GM12892 (cell line): ENCODE measurements around the gene ENTPD2. TPM values are rescaled to one million over a fixed set of nuclear protein-coding genes. Genes with fewer than 3 reads are reported as not detected.

Experiments used
- DNase-seq: peaks from one replicate; pipeline ENCODE4 v3.0.0; 2011; ENCODE audit not compliant: insufficient read length
- FAIRE-seq: peaks from 2 replicates; lab custom pipeline; 2011; peaks lifted over from hg19 to GRCh38; lab: Jason Lieb, UNC
- POLR2A ChIP-seq: IDR thresholded peaks from 2 replicates; pipeline ENCODE4 v1.6.1; 2011; ENCODE audit warnings: low read depth, low read length, control low read depth
- POLR2AphosphoS5 ChIP-seq: IDR thresholded peaks from 2 replicates; pipeline ENCODE4 v1.6.1; 2011; ENCODE audit warnings: low read depth, low read length, control low read depth
- TAF1 ChIP-seq: IDR thresholded peaks from 2 replicates; pipeline ENCODE4 v1.6.1; 2011; ENCODE audit warnings: low read depth, mild to moderate bottlenecking, control low read depth, low read length, borderline replicate concordance
- polyA plus RNA-seq: library from polyadenylated mRNA; unstranded; fragments of >200 nt; gene quantifications from one replicate; pipeline ENCODE4 v1.2.1, GENCODE V29; 2012; ENCODE audit warnings: missing spikeins, inconsistent platforms; ENCODE audit not compliant: missing spikeins

ENTPD2 gene
- polyA plus RNA-seq: 1.6 TPM

- no peak for DNase-seq
- FAIRE-seq: no peak
- TF ChIP-seq TAF1 (no peak), POLR2A (no peak), POLR2AphosphoS5 (no peak)
These were observed at the start of gene ENTPD2 for GRCh38 chr9:137053944-137054931. Gene ENTPD2 (minus strand): TSS chr9:137054061. CDS start chr9:137053997, 64 bp downstream.

GRCh38 chr9:137103206-137103999 is 49.5 kb upstream of the ENTPD2 start:
- FAIRE-seq: no peak
- no peak for TF ChIP-seq POLR2A
- no peak for TF ChIP-seq TAF1
- TF ChIP-seq POLR2AphosphoS5: no peak

GRCh38 chr9:137099231-137099630 is 45.4 kb upstream of the ENTPD2 start:
- TF ChIP-seq TAF1 (no peak), POLR2A (no peak), POLR2AphosphoS5 (no peak)
- FAIRE-seq: no peak
- no peak for DNase-seq

More at GRCh38 chr9:137103206-137103999, 49.5 kb upstream of the ENTPD2 start:
- no peak for DNase-seq

GRCh38 chr9:137097761-137098462 is 44.1 kb upstream of the ENTPD2 start:
- DNase-seq (no peak), FAIRE-seq (no peak)
- TF ChIP-seq TAF1: no peak
- no peak for TF ChIP-seq POLR2AphosphoS5
- TF ChIP-seq POLR2A: no peak

- FAIRE-seq (no peak), DNase-seq (no peak)
- TF ChIP-seq POLR2A (no peak), POLR2AphosphoS5 (no peak), TAF1 (no peak)
These were observed 43.1 kb upstream of the ENTPD2 start for GRCh38 chr9:137096785-137097546.

- DNase-seq (peak; percentile 71), FAIRE-seq (peak; percentile 92)
- TF ChIP-seq TAF1: no peak
- no peak for TF ChIP-seq POLR2AphosphoS5
- TF ChIP-seq POLR2A: no peak
These were observed 42.0 kb upstream of the ENTPD2 start for GRCh38 chr9:137095664-137096517.

- TF ChIP-seq TAF1: no peak
- DNase-seq (no peak), FAIRE-seq (no peak)
These were observed 35.5 kb upstream of the ENTPD2 start for GRCh38 chr9:137089232-137089947.

- FAIRE-seq (no peak), DNase-seq (no peak)
- no peak for TF ChIP-seq TAF1
- no peak for TF ChIP-seq POLR2AphosphoS5
- TF ChIP-seq POLR2A: no peak
These were observed 34.3 kb upstream of the ENTPD2 start for GRCh38 chr9:137088121-137088520.

GRCh38 chr9:137087409-137087925 is 33.6 kb upstream of the ENTPD2 start:
- no peak for TF ChIP-seq TAF1
- no peak for TF ChIP-seq POLR2AphosphoS5
- TF ChIP-seq POLR2A: no peak
- DNase-seq (no peak), FAIRE-seq (peak; percentile 30)
